Measurements from ENCODE around the gene LIPM. TPM values are rescaled to one million over a fixed set of nuclear protein-coding genes. Genes with fewer than 3 reads are reported as not detected.
A peak's percentile ranks its signal among the peaks of the same experiment; 100 is the strongest.

The LIPM gene, protein sequence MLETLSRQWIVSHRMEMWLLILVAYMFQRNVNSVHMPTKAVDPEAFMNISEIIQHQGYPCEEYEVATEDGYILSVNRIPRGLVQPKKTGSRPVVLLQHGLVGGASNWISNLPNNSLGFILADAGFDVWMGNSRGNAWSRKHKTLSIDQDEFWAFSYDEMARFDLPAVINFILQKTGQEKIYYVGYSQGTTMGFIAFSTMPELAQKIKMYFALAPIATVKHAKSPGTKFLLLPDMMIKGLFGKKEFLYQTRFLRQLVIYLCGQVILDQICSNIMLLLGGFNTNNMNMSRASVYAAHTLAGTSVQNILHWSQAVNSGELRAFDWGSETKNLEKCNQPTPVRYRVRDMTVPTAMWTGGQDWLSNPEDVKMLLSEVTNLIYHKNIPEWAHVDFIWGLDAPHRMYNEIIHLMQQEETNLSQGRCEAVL
- total RNA-seq (2014; rRNA removed; shearing (Covaris generic)): not detected in 2 replicates

DNA sequence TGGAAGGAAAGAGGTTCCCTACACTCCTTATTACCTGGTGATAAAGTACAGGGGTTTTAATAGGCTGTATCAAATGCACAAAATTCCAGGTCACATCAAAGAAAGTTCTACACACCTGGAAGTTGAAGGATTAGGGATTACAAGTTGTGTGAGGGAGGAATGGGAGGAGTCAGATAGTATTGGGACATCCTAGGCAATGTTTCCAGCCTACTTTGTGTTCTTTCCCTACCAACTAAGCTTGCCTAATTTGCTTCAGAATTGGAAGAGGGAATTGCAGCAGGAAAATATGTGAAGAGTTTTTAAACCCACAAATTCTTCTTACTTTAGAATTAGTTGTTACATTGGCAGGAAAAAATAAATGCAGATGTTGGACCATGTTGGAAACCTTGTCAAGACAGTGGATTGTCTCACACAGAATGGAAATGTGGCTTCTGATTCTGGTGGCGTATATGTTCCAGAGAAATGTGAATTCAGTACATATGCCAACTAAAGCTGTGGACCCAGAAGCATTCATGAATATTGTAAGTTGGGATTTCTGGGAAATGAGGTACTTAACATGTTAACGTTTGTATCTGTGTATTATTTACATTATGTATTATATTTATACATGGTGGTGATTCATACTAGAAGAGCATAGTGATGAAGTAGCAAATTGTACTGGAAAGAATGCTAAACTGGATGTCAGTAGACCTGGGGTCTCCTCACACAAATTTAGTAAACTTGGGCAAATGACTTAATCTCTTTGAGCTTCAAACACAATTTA, at the start of gene LIPM:
TSS of gene LIPM (plus strand) at position 208 of the 763 bp plus-strand sequence. CDS start at position 375, 167 bp downstream.
- DNase-seq (ENCODE audit: low read depth): no peak

DNA sequence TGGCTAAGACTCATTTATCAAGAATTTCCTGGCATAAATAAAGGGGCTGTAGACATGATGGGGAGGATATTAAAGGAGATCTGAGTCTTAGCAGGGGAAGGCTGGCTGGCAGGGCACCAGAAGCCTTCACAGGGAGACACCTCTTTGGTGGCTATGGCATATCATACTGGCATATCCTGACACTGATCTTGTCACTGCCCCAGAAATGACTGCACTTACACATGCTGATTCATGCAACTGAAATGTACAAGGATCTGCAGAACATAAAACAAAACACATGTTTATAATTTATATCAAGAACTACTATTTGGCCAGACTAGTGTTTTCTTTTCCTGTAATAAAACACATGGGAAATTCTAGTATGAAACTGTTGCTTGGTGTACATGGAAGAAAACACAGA, 48.2 kb upstream of the LIPM start:
- peak; percentile 72 for DNase-seq (ENCODE audit: low read depth)

DNA sequence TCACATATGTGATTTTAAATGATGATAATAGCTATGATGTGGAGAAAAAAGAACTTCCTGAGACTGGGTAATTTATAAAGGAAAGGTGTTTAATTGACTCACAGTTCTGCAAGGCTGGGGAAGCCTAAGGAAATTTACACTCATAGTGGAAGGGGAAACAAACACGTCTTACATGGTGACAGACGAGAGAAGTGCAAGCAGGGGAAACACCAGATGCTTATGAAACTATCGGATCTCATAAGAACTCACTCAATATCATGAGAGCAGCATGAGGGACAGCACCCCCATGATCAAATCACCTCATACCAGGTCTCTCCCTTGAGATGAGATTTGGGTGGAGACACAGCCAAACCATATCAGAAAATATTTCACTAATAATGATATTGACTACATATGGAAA, 46.8 kb upstream of the LIPM start:
- no peak for DNase-seq (ENCODE audit: low read depth)

DNA sequence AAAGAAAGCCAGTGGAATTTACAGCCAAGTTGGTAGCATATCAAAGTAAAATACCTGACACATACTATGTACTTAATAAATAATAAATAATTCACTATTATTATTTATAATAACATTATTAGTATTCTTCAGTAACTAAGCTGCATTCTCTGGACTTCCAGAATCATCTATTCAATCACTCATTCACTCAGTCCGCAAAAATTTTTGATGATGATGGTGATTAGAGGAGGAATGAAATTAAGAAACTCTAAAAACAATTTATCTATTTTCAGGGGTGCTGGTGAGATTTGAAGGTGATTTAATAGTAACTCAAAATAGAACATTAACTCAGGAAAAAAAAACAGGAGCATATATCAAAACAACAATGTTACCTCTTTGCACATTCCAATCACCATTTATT, 45.9 kb upstream of the LIPM start:
- DNase-seq (ENCODE audit: low read depth): no peak

DNA sequence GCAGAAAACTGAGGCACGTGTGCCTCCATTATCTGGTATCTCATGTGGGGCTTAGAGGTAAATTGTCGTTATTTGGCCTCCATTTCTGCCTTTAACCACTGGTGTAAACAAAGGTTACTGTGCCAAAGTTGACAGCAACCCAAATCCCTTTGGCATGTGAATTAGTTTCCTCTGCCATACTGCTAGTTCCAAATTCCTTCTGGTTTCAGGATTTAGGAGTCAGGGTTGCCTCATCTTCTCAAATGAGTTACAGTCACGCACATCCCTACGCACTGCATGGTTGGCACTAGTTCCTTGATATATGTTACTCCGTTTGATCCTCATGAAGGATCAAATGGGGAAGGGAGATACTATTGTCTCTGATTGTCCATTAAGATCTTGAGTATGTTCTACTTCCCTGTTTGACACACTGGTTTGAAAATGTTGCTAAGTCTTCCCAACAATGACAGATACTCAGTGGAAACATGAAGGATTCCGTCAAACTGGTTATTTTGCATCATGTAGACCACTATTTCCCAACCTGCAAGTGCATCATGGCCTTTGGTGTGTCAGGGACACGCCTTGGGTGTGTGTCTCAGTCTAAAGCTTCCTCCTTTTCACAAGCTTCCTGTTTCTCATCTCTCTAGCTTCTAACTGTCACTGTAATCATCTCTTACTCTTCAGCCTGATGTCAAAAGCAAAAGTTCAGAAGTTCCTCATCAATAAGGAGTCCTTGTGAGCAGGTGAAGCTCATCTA, 43.0 kb upstream of the LIPM start, which contains the start of gene LIPN:
TSS of gene LIPN (plus strand) at position 655 of the 736 bp plus-strand sequence. CDS start 1,386 bp downstream, outside the sequence.
- no peak for DNase-seq (ENCODE audit: low read depth)

DNA sequence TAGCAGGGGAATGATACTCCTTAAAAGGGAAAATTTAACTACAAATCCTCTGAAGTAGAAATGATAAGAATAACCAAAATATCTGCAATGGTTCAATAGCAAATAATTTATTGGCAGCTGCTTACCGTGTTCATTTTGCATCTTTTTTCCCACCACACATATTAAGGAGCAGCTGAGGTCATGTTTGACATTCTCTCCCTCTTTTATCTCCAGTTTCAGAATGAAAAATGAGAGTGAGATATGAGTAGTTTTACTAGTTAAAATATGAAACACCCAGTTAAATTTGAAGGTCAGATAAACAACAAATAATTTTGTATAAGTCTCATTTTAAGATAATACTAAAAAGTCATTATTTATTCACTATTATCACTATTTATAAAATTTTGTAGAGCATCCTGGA, 39.6 kb upstream of the LIPM start:
- DNase-seq (ENCODE audit: low read depth): no peak

DNA sequence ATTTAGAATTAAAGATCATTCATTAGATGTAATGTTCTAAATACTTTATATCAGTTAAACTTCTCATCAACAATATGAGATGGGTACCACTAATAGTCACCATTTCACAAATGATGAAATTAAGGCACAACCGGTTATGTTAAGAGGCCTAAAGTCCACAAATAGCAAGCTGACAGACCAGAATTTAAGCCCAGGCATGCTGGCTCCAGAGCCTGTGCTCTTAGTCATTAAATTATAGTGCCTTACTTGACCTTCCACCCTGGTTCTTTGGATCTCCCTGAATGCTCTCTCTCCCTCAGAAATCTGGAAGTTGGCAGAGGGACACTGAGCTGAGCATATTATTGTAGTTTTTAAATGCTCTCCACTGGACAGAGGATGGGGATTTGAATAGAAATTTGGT, 39.1 kb upstream of the LIPM start:
- no peak for DNase-seq (ENCODE audit: low read depth)

DNA sequence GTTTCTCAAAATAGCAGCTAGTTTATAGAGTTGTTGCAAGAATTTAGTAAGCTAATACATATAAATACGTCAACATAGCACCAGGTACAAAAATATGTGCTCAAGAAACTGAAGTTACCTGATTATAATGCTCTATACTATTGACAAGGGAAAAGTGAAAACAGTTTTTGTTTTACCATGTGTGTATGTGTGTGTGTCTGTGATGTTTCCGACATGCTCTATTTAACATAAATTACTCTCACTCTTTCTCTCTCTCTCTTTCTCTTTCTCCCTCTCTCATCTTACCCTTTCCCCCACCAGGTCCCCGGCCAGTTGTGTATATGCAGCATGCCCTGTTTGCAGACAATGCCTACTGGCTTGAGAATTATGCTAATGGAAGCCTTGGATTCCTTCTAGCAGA, 38.4 kb upstream of the LIPM start:
- DNase-seq (ENCODE audit: low read depth): no peak

DNA sequence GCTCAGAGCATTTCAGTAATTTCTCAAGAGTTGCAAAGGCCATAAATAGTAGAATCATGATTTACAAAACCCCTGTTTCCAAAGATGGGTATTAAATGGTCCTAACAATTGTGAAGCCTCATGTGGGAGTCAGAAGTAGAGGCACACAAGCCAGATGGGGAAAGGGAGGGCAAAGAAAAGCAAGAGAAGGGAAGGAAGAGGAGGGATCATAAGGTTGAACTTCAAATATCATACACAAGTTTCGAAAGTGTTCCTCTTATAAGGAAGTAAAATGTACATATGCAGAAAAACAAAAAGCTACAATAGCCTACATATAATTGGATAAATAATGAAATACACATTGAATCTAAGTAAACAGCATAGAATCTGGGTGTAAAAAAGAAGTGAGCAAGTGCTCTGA, 36.7 kb upstream of the LIPM start:
- no peak for DNase-seq (ENCODE audit: low read depth)

DNA sequence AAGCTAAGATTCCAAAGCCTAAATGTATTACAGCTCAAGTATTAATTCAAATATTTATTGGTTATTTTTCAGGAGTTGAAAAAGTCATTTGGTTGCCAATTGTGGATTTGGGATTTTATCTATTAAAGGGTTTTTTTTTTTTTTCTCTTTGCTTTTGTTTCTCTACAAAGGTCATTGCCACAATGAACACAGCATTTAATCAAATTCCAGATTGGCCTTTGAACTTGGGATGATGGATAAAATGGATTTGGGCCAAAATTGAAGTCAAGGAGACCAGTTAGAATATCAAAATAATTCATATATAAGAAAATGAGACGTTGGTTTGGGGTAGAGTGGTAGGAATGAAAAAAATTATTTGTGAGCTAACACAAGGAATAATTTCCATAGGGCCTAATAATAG, 33.1 kb upstream of the LIPM start:
- no peak for DNase-seq (ENCODE audit: low read depth)

DNA sequence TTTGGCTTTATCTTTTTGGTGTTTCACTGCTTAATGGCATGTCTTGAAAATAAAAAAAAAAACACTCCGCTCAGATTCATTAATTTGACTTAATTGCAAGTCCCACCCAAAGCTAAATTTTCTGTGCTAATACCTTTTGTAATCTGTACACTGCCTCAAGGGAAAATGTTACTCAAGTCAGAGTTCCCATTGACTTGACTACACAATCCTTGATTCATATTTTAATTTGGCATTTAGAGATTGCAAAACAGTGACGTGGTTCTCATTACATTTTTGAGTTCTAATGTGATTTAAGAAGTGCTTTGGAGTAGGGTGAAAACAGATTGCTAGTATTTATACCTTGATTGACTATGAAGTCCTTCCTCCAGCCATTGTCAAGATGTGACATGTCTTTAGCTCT, 21.3 kb upstream of the LIPM start:
- no peak for DNase-seq (ENCODE audit: low read depth)

DNA sequence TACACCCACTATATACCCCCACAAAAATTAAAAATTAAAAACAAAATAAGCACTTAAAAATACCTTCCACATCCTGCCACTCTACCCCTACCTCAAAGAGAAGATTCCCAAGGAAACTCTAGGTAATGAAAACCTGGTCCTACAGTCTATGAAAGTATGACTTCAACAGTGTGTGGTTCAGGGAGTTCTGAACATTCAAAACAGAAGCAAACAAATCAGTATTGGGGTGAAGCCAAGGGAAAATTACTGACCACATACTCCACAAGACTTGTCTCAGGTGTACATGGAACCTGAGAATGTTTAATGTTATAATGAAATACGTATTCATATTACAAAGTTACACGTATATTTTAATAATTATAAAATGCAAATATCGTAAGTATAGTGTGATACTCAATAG, 20.3 kb upstream of the LIPM start:
- no peak for DNase-seq (ENCODE audit: low read depth)

DNA sequence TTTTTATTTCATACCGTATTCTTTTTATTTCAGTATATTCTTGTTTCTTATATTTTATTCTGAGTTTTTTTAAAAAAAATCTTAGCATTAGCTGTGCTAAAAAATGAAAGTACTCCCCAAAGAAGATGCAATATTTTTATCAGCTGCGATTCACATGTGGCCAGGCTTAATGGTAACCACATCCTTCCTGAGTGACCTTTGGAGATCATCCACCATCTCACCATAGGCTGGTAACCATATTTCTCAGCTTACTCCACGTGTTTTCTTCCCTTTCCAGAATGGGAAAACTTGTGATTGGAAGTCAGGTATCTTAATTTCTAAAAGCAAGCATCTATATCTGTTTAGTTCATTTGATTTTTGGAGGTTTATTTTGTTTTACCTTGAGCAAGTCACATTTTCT, 18.8 kb upstream of the LIPM start:
- peak; percentile 39 for DNase-seq (ENCODE audit: low read depth)

DNA sequence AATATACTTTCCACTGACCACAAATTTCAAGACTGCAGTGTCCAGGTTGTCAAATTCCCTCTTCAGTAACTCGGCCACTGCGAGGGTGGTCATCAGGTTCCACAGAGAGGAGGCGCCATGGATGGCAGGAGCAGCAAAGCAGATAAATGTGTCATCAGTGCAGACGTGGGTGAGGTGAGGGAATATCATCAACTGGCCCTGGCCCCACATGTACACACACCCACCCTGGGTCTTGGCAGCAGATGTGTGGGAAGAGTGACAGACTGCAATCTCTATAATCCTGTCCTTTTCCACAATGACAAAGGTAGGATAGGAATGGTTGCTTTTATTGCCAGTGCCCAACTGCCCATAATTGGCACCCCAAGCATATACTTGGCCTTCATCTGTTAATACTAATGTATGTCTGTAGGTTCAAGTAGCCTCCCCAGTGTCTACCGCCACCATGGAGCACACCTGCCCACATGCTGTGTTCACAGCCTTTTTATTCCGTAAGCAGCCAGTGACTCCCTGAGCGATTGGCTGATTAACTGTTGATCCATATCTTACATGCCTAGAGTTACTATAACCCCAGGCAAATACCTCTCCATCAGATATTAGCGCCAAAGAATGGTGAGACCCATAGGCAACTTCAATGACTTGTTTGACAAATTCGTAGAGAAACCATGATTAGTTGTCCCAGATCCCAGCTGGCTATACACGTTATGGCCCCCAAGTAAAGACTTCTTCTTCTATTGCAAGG, 16.3 kb upstream of the LIPM start:
- DNase-seq (ENCODE audit: low read depth): no peak

DNA sequence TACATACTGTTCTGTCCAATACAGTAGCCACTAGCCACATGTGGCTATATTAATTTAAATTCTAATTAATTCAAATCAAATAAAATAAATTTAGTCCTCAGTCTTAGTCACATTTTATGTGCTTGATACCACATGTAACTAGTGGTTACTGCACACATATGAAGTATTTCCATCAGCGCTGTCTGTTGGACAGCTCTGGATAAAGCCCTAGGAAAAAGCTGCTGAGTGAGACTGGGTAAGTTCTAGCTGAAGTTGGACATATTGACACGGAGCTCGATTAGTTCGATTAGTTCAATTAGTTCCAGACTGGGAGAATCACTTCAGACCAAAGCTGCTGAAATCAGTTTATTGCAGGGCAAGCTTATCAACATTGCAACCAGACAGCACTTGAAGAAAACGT, 15.1 kb upstream of the LIPM start:
- DNase-seq (ENCODE audit: low read depth): no peak

DNA sequence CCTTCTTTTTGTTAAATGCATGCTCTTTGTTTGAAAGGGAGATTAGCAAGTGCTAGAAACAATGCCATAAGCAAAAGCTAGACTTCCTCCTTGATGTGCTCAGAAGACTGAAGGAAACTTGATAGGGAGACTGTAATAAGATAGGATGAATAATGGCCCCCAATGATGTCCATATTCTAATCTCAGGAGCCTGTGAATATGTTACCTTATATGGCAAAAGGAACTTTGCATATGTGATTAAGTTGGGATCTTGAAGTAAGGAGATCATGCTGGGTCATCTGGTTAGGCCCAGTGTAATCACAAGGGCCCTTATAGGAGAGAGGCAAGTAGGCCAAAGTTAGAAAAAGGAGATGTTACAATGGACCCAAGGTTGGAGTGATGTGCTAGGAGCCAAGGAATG, 13.6 kb upstream of the LIPM start:
- no peak for DNase-seq (ENCODE audit: low read depth)

DNA sequence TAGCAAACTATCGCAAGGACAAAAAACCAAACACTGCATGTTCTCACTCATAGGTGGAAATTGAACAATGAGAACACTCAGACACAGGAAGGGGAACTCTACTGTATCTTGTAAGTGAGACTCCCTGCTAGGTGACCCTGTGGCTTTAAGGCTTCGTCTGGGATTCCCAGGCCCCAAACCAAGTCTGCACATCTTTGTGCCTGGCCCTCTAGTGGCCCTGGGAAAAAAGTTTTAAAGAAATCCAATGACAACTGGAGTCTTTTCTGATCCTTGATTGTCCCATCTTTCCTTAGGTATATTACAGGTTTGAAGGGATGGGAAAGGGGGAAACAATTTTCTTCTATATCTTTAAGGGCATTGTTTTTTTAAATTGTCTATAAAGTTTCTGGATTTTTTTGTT, 10.6 kb upstream of the LIPM start:
- DNase-seq (ENCODE audit: low read depth): peak; percentile 44

DNA sequence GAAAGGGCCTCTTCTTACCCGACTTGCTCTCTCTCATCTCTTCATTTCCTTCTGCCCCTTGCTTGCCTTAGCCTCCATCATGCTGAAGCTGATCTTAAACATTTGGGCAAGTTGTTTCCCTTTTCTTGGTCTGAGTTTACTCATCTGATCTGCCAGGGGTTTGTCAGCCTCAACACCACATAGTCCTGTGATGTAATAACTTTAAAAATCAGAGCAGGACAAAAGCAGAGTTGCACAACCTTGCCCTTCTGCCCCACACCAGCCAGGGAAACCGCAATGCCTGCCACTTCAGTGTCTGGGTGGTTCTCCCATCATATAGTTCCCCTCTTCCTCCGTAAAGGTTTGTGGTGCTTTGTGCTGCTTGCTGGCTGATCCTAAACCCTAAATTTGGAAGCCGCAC, 9.9 kb upstream of the LIPM start:
- peak; percentile 83 for DNase-seq (ENCODE audit: low read depth)

DNA sequence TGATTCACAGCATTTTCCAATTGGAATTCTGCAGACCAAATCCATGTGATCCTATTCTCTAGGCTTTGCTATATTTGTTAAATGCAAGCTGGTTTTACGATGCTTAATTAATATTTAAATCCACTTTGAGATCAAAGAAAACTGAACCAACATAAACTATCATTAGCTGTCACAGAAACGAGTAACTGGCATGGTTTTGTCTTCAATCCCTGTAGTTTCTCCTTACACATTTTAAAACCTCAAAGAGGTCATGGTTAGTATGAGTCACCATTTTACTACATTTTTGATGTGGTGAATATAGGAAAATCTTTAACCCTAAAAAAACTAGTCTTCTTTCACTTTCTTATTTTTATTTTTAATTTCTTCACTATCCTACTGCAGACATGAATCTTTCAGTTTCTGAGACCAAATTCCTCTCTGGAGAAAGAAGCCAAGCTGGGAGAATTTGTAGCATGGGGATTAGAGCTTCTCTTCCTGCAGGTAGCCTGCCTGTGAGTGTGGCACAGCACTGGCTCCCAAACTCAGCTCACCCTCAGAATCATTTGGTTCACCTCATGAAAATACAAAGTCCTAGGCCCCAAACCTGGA, 8.7 kb upstream of the LIPM start:
- peak; percentile 83 for DNase-seq (ENCODE audit: low read depth)

DNA sequence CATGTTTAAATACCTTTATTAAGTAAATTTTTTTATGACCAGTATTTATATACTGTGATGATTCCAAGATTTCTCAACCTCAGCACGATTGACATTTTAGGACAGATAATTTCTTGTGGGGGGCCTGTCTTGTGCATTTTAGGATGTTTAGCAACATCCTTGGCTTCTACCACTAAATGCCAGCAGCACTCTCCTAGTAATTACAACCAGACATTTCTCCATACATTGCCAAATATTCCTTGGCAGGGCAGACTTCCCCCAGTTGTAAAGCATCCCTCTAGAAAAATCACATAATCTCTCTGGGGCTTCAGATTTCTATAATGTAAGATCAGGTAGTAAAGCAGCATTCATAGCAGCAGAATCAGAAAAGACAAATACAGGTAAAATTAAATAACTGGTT, 7.8 kb upstream of the LIPM start:
- no peak for DNase-seq (ENCODE audit: low read depth)

Data from M059J (cell line).